ENCODE results near the gene RBM34.
A peak's percentile ranks its signal among the peaks of the same experiment; 100 is the strongest.

- TF ChIP-seq EZH2 (IDR thresholded peaks at IDR 0.05; ENCODE audit: borderline replicate concordance) (no peak), CTCF (IDR thresholded peaks at IDR 0.05; ENCODE audit: poor library complexity) (peak; percentile 48), EZH2phosphoT487 (IDR thresholded peaks at IDR 0.05; ENCODE audit: low read depth, severe bottlenecking, unreplicated experiment) (no peak)
Observed at GRCh38 chr1:235093013-235093695, 67.9 kb downstream of the RBM34 start.

All from hepatocyte (in vitro differentiated cells).